NCI-H1105 treated with DMSO at 0.1 percent for 48 hours (cell line): Measurements from ENCODE around the gene PYGB.
"Not testable (repeated sequence)": the region's sequence is repeated elsewhere in the genome, so short reads cannot be mapped to it uniquely, and the experiment has no call there.

ENCODE experiments used
- DNase-seq: peaks from one replicate; lab custom pipeline; 2025; lab: John Stamatoyannopoulos, UW

Gene PYGB

GRCh38 chr20:25296094-25297093 lies 48.5 kb downstream of the PYGB start:
- peak; percentile 9 for DNase-seq

GRCh38 chr20:25297141-25297905 lies 49.4 kb downstream of the PYGB start:
- no peak for DNase-seq

GRCh38 chr20:25299806-25300205 lies 51.9 kb downstream of the PYGB start:
- DNase-seq: peak; percentile 28

GRCh38 chr20:25300496-25301170 lies 52.7 kb downstream of the PYGB start:
- no peak for DNase-seq

GRCh38 chr20:25301357-25301920 lies 53.6 kb downstream of the PYGB start:
- DNase-seq: no peak

- no peak for DNase-seq
Measured at GRCh38 chr20:25302596-25302995, 54.7 kb downstream of the PYGB start.

GRCh38 chr20:25303292-25304024 lies 55.6 kb downstream of the PYGB start:
- no peak for DNase-seq

GRCh38 chr20:25304025-25304549 lies 56.2 kb downstream of the PYGB start:
- no peak for DNase-seq

- no peak for DNase-seq
Measured at GRCh38 chr20:25306991-25307903, 59.4 kb downstream of the PYGB start.

GRCh38 chr20:25308083-25308491 lies 60.2 kb downstream of the PYGB start:
- DNase-seq: no peak

GRCh38 chr20:25308671-25309394 lies 60.9 kb downstream of the PYGB start:
- DNase-seq: no peak

- DNase-seq: no peak
Measured at GRCh38 chr20:25309395-25310267, 61.7 kb downstream of the PYGB start.

GRCh38 chr20:25310268-25310920 lies 62.5 kb downstream of the PYGB start:
- DNase-seq: no peak

- no peak for DNase-seq
Measured at GRCh38 chr20:25310921-25311728, 63.2 kb downstream of the PYGB start.

- not testable (repeated sequence) for DNase-seq
Measured at GRCh38 chr20:25312716-25313115, 64.8 kb downstream of the PYGB start.

- no peak for DNase-seq
Measured at GRCh38 chr20:25313593-25313992, 65.7 kb downstream of the PYGB start.
